DMS153 treated with DMSO at 0.1 percent for 48 hours (cell line): Measurements from ENCODE around the gene FNDC3A.
"Not testable (repeated sequence)": the region's sequence is repeated elsewhere in the genome, so short reads cannot be mapped to it uniquely, and the experiment has no call there.

ENCODE experiments used
- DNase-seq: peaks from one replicate; lab custom pipeline; 2025; ENCODE audit not compliant: unreplicated experiment; lab: John Stamatoyannopoulos, UW

FNDC3A gene

DNA sequence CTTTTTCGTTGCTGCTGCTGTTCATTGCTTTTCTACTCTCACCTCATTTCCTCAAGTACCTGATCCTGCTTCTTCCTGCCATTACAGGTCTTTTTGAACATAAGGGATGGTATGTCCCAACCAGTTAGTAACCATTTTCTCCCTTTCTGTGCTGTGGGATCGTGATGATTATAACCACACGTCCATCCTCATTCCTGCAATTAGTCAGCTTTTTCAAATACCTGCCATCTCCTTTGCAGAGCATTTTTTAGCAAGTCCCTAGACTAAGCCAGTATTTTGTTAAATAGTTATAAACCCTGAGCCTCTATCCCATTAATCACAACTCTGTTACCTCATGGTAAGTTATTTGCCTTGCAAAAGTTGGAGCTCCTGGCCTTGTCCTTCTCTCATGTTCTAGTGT, 109.2 kb downstream of the FNDC3A start:
- no peak for DNase-seq

DNA sequence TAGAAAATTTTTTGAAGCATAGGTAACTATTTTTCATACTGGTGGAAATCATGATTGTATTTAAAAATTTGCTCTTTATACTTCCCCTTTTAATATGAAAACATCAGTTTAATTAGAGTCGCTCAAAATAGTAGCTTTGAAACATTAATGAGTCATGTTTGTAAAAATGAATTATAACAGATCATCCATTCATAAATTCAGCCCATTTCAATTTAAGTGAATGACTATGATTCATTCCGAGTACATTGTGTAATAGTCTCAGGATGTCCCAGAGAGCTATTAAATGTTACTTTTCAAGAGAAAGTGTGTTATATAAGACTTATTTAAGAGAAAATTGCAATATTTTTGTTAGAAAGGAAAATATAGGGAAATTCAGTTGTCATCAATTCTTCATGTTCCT, 111.0 kb downstream of the FNDC3A start:
- no peak for DNase-seq

DNA sequence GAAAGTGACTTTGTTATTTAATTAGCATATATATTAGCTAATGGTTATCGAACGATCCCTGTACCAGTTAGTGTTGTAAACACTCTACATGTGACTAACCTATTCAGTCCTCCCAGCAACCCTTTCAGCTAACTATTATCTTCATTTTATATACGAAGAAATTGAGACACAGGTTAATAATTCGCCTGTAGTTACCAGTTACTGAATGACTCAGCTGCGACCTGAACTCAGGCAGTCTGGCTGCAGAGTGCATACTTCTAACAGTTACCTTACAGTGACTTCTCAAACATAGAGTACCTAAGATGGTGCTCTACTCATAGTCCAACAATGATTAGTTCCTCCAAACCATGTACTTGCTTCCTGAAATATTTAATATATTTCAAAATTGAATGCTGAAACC, 117.7 kb downstream of the FNDC3A start:
- DNase-seq, result no peak

DNA sequence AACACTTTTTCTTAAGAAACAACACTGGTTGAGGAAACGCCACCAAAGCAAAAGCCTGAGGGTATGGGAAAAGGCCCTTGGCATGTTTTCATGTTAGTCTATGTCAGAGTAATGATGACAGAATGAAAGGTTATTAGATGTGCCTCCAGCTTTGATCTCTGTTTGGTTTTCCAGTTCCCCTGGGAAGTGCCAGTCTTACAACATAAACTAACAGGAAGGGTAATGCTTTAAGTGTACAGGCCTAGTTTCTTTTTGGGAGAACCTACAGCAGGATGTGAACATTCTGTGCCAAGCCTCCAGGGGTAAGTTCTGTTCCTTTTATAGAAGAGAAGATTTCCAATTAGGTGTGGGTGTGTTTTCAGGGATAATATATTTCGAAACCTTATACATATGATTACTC, 121.7 kb downstream of the FNDC3A start:
- DNase-seq, result peak; percentile 25

DNA sequence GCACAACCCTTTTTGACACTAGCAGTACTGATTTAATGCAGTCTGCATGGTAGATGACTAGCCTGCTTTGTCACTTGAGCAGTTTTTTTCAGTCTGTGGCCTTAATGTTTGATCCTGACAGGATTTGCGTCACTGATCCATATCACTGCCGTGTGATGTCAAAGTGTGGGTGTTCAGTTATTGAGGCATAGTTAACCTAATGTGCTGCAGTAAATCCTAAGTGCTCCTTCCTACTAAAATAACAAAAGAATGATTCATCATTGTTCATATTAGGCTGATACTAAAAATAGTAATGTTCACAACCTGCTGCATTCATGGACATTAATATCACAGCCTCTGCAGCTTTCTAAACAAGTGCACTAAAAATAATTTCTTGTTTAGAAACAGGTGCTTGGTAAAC, 122.5 kb downstream of the FNDC3A start:
- peak; percentile 14 for DNase-seq

DNA sequence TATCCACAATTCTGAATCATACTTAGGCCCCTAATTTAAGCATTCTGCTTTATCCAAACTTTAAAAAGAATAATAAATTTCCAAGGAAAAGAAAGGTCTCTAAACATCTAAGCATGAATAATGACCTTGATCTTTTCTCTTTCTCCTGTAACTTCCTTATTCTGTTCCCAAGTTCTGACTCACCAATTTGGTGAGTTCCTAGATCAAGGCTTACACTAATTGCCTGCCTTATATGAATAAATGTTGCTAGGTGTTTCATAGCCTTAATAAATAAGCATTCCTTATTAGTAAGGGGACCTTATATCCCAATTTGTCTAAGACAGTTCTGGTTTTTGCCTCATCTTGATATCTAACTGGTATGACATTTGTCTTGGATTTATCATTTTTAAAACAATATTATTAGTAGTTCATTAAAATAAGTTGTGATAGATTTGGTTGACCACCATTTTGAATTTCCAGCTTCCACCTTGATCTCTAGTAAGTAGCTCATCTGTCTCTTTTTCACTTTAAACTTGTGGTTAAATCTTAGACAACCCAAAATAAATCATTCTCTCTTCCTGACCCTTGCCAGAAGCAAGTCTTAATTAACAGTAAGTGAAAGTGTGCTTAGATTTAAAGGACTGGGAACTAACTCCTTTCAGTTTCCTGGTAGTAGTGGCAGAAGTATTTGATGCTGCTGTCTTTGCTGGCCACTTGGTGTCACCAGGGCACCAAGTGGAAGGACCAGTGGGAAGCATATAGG, 123.2 kb downstream of the FNDC3A start:
- peak; percentile 3 for DNase-seq

DNA sequence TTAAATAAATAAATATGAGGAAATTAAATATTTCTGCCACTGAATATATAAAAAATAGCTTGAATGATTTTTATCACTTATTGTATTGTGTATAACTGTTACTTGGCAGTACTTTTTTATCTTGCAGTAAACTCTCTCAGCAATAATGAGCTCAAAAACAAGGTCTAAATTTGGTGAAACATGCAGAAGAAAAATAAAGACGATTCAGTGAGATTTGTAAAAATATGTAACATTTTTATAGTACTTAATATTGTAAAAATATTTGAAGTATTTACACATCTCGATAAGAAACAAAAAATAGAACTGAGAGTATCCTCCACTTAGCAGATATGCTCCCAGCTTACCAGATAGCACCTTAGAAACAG, 123.8 kb downstream of the FNDC3A start:
- no peak for DNase-seq

DNA sequence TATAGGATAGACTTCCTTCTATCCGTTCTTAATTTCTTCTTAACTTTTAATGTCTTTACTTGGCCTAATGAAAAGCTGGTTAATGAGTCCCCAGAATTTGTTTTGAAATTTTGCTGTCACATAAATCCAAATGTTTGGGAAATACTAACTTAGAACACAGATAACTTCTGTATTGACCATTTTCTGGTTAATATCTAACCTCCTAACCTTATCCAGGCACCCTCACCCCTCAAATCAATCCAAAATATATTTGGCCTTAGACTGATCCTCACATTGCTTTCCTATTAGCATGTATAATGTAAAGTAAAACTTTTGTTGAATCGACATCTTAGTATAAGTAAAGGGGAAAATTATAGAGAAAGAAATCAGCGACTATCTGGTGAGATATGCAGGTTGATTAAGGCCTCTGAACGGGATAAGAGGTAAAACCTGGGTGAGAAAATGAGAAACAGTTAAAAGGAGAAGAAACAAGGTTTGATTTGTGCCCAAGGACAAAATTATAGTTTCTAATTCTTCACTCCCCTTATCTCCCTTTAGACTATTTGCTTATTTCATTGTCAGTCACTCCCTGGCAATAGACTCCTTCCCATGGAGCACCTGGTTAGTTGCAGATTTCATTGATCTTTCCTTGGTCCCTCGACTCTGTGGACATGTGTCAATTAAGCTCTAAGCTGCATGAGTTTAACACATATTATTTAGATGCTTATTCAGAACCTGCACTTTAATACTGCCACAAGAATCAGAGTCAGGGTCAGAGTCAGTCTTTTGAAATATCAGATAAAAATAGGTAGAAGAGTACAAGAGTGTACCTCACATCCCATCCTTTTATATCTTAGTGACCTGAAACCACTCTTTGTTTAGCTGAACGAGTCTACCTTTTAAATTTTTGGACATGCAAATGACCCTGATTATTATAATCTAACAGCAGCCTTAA, 125.2 kb downstream of the FNDC3A start:
- no peak for DNase-seq

DNA sequence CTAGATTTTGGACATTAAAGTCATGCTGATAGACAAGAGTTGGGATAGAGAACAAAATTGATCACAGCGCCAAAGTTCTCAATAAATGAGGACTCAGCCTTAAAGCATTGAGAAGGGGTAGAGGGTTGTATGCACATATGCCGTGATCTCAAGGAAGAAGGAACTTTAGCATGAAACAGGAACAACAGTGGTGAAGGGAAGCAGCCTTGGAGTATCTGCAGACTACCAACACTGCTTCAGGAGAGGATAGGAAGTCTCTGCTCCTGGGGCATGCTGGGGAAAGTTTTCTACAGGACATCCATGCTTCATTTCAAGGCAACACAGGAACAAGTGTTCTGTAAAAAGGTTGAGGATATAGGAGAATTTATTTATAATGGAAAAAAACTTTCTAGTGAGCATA, 132.5 kb downstream of the FNDC3A start:
- no peak for DNase-seq

DNA sequence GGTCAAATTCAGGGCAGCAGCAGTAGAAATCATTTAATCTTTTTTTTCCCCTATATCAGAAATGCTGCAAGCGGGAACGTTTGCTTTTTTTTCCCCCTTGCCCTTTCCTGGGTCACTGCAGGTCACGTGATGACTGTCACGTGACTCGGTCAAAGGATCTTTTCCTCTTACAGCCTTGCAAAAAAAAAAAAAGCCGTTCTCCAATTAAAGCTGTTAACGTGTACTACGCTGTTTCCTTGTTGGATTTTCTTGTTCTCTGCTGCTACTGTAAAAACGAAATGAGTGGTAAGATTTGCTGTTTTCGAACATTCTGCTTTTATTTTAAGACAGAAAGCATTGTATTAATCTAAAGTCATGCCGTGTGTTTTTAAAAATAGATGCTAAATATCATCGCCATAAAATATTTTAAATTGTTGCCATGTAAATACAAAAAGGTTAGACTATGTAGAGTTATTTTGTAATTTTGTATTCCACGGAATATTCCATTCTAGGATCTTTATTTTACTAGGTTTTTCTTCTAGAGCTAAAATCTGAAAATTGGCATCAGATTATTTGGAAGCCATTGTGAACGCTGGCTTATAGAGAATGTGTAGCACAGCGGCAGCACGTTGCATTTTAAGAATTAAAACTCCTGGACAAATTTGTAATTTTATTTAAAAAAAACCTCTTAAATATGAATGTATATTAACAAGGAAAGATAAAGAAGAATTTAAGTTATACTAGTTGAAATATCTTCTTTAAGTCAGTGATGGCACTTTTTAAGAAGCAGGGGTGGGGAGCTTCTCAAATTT, 134.6 kb downstream of the FNDC3A start:
- peak; percentile 36 for DNase-seq

DNA sequence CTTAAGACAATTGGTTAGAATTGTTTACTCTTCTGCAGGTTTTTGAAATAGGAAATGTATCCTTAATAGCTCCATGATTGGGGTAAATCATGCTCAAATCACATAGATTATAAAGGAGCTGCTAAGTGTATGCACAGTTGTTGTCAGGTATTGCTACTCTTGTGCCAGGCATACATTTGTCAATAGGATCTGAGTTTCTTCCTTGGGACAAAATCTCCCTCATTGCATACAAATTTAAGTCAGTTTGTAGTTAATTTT, 135.1 kb downstream of the FNDC3A start:
- DNase-seq, result no peak

DNA sequence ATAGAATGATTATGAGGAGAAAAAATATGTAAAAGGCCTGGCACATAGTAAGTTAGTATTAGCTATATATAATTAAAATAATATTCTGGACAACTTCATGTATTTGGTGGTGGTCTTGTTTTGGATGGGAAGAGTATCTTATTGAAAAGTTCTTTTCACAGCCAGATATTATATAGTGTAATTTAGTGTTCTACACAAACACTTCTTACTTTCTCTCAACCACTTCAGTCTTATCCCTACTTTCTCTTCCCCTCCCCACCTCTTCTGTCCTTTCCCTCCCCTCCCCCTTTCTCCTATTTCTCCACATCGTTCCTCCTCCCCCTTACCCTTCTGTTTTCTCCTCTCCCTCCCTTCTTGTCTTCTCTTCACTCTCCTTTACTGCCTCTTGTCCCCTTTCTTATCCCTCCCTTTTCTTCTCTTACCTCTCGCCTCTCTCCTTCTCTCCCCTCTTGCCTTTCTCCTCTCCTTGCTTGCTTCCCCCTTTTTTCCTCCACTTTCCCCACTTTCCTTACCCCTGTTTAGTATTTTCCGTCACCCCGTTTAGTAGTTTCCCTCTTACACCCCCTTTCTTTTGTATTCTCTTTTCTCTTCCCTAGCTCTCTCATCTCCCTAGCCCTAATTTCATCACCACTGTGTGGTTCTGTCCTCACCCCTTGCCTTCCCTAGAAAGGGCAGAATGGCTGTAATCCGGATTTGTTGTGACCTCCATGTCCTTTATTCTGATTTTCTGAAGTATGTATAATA, 137.2 kb downstream of the FNDC3A start:
- no peak for DNase-seq

DNA sequence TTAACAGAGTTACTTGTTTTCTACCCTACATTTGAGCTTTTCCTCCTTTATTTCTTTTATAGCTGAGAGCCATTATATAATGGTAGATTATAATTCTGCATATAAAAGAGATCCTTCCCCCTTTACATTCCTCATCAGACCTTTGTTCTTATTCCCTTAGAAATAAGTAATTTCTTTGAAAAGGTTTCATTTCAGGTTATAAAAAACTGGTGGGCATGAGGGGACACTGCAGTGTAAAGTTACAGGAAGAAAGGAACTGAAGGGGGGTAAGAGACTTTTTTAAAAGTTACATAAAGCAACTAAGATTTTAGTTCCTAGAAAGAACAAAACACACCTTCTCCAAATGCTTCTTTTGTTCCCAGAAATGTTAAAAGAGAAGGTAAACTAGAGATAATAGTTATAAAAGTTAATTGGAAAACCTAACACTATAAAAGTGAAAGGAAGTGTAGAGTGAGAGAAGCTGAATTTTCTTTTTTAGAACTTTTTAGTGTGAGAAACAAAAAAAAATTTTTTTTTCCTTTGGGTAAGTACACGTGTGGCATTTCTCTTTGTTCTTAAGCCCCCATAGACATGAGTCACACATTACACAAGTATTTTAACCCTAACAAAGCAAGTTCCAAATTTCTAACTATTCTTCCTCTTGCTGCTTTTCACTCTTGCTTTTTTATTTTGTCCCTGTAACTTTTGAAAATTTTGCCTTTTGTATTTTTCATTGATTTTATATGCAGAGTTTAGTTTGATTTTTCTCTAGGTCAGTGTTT, 138.0 kb downstream of the FNDC3A start:
- DNase-seq, result no peak

DNA sequence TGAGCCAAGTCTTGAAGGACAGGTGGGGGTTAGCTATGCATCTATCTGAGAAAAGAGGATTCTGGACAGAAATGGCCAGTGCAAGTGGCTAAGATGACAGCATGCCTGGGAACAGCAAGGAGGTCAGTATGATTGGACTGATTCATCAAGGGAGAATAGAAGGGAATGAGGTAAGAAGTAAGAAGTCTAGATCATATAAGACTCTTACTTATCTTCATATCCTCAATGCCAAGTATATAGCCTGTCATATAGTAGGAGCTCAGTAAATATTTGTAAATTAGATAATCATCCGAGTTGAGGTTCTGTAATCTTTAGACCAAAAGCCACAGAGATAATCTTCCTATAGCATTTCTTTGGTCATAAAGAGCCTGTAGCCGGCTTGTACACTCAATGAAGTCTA, 141.2 kb downstream of the FNDC3A start:
- DNase-seq, result no peak

DNA sequence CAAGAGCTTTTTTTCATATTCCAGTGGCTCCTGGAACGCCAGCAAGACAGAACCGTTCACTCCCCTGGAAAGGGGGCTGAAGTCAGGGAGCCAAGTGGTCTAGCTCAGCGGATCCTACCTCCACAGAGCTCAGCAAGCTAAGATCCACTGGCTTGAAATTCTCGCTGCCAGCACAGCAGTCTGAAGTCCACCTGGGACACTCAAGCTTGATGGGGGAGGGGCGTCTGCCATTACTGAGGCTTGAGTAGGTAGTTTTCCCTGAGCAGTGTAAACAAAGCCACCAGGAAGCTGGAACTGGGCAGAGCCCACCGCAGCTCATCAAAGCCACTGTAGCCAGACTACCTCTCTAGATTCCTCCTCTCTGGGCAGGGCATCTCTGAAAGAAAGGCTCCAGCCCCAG, 142.7 kb downstream of the FNDC3A start:
- DNase-seq, result not testable (repeated sequence)

DNA sequence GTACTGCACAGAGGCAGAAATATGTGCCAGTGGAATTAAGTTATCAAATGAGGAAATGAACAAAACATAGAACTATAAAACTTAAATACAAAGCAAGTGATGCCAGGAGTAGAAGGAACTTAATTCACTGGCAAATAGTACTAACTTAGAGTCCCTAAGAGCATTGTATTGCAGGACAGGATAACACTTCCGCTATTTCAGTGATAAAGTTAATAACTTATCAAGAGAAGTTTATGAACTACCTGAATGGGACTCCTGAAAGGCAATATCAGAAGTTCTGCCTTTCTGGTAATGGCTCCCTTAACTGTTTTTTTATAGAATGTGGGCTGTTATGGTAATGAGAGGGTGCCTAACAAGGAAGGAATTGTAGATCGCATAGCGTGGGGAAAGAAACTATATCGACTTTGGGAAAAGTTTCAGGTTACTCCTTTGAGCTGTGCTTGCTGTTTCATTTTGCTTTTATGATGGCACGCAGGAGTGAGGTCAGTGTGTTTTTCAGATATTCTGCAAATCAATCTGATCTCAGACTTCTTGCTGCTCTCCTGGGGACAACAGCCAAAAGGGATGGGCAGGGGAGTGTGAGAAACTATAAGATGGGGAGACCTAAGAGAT, 149.1 kb downstream of the FNDC3A start:
- DNase-seq, result no peak

DNA sequence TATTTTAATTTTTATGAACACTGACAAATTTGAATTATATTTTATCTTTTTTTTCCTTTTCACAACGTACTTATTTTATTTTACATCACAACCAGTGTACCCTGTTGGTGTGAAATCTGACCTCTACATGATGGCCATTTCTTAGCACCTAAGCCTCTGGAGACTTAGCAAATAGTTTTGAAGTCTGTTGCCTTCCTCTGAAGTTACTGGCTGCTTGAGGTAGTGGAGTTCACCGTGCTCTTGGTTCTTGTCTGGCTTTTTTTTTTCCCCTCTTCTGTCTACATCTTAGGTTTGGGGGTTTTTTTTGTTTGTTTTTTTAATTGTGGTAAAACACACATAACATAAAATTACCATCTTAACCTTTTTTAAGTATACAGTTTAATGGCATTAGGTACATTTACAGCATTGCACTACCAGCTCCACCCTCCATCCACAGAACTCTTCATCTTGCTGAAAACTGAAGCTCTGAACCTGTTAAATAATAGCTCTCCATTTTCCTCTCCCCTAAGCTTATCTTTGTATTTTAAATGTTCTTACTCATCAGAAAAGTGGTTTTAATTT, 150.3 kb downstream of the FNDC3A start:
- DNase-seq, result no peak

DNA sequence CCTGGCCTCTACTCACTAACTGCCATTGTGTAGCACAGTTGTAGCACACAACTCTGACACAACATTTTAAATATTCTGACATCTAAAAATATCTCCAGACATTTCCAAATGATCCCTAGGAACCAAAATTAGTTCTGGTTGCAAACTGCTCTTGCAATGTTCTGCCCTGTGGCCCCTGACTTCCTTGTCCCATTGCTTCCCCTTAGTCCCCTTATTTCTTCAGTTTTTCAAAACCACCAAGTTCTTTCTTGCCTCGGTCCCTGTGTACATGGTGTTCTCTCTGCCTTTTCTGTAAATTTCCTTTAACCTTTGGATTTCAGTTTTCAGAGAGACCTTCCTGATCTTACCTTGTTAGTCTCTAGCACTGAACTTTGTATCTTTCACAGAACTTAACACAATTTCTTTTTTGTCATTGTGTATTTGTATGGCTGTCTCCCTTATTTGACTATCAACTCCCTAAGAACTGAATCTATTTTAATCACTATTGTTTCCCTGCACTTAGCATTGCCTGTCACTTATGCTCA, 156.8 kb downstream of the FNDC3A start:
- no peak for DNase-seq

DNA sequence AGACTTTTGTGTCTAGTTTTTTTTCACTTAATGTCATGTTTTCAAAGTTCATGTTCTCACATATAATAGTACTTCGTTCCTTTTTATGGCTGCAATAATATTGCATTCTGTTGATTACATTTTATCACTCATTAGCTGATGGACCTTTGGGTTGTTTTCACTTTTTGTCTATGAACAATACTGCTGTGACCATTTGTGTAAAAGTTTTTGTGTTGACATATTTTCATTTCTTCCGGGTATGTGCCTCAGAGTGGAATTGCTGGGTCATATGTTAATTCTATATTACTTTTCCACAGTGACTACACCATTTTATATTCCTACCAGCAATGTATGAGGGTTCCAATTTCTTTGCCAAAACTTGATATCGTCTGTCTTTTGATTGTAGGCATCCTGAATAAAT, 158.6 kb downstream of the FNDC3A start:
- no peak for DNase-seq
